GM19238 (cell line): ENCODE data around the gene ARHGEF7.

Experiments
- DNase-seq: peaks from one replicate; pipeline ENCODE4 v3.0.0; 2011; ENCODE audit warnings: low spot score; ENCODE audit not compliant: insufficient read length

ARHGEF7 gene

GRCh38 chr13:111225166-111225565, 110.1 kb downstream of the ARHGEF7 start:
- no peak for DNase-seq

- no peak for DNase-seq
Measured at GRCh38 chr13:111225810-111226546, 110.9 kb downstream of the ARHGEF7 start.

GRCh38 chr13:111227405-111227804, 112.3 kb downstream of the ARHGEF7 start:
- DNase-seq = no peak

GRCh38 chr13:111228262-111229144, 113.4 kb downstream of the ARHGEF7 start:
- DNase-seq = no peak

- no peak for DNase-seq
Measured at GRCh38 chr13:111230385-111230930, 115.3 kb downstream of the ARHGEF7 start.

- DNase-seq = no peak
Measured at GRCh38 chr13:111232191-111232590, 117.1 kb downstream of the ARHGEF7 start.

GRCh38 chr13:111233080-111233479, 118.0 kb downstream of the ARHGEF7 start:
- DNase-seq = no peak

GRCh38 chr13:111239764-111240670, 124.9 kb downstream of the ARHGEF7 start:
- no peak for DNase-seq

GRCh38 chr13:111241006-111241755, 126.1 kb downstream of the ARHGEF7 start:
- no peak for DNase-seq

- no peak for DNase-seq
Measured at GRCh38 chr13:111241862-111242261, 126.8 kb downstream of the ARHGEF7 start.

- no peak for DNase-seq
Measured at GRCh38 chr13:111242585-111242984, 127.5 kb downstream of the ARHGEF7 start.

GRCh38 chr13:111243981-111244380, 128.9 kb downstream of the ARHGEF7 start:
- DNase-seq = no peak

- no peak for DNase-seq
Measured at GRCh38 chr13:111245576-111246384, 130.7 kb downstream of the ARHGEF7 start.

GRCh38 chr13:111247552-111247951, 132.4 kb downstream of the ARHGEF7 start:
- no peak for DNase-seq

GRCh38 chr13:111248822-111249221, 133.7 kb downstream of the ARHGEF7 start:
- DNase-seq = no peak

GRCh38 chr13:111249637-111250360, 134.7 kb downstream of the ARHGEF7 start:
- DNase-seq = no peak

GRCh38 chr13:111251646-111252445, 136.7 kb downstream of the ARHGEF7 start:
- no peak for DNase-seq
